Putamen (tissue), 1 donor: ENCODE measurements around the gene CWC25.
"Not testable (repeated sequence)": the region's sequence is repeated elsewhere in the genome, so short reads cannot be mapped to it uniquely, and the experiment has no call there.

Experiments used
- DNase-seq: peaks from one replicate; pipeline ENCODE4 v3.0.0-alpha.2; 2016; ENCODE audit warnings: low spot score

The CWC25 gene

GRCh38 chr17:38852771-38853291 lies 27.7 kb upstream of the CWC25 start:
- DNase-seq = no peak

DNA sequence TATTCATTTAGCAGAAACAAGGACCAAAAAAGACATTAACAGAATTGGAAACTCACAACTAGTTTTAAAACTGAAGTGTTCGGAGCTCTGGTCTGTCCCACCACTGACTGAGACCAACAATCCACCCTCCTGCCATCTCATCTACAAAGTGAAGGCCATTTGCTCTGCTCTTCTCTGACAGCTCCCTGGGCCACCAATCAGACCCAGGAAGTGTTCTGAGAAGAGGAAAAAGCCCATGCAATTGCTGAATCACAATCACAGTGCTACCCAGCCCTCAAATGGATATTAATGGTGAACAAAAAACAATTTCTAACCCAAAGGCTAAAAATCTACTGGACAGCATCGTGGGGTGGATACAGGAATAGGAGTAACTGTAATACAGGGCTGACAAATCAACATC lies 26.3 kb upstream of the CWC25 start:
- DNase-seq = no peak

DNA sequence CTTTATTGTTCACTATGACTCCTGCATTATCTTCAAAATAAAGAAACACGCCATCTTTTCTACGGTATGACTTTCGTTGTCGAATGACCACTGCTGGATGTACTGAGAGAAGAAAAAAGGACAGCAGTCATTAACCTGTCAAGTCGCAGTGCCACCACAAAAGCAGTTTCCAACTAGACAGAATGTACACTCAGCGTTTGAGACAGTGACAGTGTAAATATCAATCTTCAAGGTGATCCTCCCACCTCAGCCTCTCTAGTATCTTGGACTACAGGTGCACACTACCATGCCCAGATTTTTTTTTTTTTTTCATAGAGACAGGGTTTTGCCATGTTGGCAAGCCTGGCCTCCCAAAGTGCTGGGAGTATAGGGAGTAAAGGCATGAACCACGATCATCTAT lies 25.3 kb upstream of the CWC25 start:
- no peak for DNase-seq

- no peak for DNase-seq
These were observed 24.0 kb upstream of the CWC25 start for GRCh38 chr17:38848939-38849605.

GRCh38 chr17:38848557-38848891 lies 23.4 kb upstream of the CWC25 start:
- DNase-seq = no peak

DNA sequence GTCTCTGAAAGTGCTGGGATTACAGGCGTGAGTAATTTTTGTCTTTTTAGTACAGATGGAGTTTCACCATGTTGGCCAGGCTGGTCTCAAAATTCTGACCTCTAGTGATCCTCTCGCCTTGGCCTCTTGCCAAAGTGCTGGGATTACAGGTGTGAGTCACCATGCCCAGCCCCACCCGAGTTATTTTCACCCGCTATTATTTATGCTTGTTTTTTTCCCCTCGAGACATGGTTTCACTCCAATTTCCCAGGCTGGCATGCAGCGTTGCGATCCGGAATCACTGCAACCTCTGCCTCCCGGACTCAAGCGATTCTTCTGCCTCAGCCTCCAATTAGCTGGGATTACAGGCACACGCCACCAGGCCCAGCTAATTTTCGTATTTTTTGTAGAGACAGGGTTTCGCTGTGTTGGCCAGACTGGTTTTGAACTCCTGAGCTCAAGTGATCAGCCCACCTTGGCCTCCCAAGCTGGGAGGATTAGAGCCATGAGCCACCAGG lies 19.2 kb upstream of the CWC25 start:
- DNase-seq = no peak

GRCh38 chr17:38825762-38826247 lies 684 bp upstream of the CWC25 start:
- no peak for DNase-seq

DNA sequence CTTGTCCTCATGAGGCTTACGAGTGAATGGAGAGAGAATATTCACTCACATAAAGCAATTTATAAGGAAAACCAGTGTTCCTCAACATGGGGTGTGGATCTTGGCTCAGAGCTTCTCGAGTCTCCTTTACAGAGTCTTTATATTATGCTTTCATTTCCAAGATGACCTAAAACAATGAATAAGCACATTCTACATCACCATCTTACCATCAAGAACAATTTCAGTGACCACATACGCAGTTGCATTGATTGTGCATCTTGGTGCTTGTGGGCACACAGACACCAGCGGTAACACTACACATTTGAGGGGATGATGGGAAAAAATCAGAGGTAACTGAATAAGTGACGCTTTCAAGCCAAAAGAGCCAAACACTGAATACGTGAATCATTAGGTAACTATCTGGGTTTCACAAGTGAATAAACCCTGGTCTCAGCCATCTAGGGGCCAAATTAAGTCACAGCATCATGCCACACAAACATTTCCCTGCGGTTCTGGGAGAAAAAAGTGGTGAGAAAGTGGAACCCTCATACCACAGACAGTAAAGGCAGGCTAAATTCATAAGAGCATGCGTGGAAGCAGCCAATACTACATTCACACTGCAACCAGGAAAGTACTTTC lies 9.4 kb downstream of the CWC25 start:
- no peak for DNase-seq

DNA sequence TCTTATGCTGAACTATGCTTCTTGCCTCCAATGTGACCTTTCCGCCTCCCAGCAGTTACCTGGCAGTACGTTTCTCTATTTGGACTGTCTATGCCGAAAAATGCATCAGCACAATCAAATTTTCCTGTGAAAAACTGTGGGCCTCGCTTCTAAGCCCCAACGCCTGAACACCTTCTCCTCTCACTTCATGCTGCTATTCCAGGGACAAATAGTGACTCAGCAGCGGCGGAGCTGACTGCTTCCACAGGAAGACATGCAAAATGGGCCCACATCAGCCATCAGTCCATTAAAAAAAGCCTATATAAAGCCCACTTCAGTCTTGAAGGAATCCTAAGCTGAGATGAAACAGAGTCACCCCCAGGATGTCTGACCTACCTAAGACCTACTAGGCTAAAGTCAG lies 15.3 kb downstream of the CWC25 start:
- DNase-seq = peak; percentile 45

DNA sequence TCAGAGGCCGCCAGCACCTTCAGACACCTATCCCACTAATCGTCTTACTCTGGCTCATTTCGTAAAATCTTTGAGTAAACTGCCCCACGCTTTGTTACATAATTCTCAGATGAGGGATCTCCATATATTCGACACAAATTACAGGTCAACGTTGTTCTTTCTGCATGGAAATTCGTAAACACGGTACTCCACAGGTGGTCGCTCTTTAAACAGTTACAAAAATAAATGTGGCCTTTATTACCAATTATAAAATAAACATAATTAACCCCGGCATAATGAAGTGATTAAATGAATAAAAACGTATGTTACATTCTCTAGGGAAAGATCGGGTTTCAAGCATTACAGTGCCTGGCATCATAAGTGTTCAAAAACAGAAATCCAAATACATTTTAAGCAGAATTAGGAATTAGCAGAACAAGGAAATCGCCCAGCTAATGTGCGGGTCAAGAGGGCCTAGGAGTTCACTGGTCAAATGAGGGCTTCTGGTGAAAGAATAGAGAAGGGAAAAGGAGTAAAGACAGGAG lies 24.8 kb downstream of the CWC25 start:
- DNase-seq = no peak

DNA sequence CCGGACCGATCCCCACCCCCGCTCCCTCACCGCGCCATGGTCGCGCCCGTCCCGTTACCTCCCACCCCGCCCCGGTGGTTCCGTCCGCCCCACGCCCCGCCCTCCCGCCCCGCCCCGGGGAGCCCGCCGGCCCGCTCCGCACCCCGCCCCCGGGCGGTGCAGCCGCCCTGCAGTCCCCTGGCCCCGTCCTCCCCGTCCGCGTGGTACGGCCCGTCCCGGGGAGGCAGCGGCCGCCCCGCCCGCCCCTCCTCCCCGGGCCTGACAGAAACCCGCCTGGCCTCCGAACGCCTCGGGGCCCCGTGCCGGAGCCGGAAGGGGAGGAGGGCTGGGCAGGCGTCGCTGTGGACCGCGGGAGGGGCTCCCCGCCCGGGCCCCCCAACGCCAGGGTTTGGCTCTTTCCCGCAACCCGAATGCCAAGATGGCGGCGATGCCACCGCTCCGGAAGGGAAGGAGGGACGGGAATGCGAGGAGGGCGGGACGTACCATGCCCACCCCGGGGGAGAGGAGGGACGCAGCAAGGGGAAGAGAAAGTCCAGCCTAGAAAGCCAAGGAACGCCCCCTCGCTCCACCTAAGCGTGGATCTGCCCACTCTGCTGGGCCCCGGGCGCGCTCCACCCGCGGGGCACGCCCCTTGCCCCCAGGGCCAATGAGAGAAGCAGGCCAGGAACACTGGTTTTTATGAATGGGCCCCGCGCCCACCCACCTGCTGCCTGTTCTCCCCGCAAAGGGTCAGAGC lies 25.5 kb downstream of the CWC25 start, which contains the start of gene PIP4K2B:
PIP4K2B (minus strand) TSS at position 56 of the 736 bp plus-strand sequence. CDS start 132 bp downstream, outside the sequence.
- DNase-seq = peak; percentile 96

DNA sequence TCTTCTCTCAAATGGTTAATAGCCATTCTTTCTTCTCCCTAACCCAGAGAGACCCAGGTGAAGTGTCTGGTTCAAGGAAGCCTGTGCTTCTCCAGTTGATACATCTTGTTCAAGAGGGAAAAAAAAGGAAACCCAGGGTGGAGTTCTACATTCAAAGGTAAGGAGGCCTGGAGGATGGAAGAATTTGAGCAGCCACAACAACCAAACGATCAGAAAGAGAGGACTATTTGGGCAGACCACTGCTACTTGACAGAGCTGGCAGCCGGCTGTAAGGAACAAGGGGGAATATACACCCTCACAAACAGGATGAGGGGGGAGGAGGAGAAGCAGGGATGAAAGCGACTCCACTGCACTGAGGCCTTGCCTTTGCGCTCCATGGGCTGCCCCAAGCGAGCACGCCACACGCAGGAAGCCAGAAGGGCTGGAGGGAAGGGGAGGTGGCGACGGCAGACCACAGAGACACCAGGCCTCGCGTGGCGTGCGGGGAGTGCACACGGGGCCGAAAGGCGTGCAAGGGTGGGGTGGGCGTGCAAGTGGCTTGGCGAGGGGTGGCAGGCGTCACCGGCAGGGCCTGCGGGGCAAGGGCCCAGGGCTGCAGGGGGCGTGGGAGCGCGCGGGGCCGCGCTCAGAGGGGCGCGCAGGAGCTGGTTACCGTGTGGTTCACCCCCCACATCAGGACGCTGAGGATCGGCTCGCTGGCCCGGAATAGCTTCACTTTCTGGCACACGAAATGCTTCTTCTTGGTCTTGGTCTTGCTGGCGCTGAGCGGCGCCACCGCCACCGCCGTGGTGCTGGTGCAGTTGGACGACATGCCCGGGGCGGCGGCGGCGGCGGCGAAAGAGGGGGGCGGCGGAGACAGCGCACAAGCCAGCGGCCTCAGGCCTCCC lies 26.3 kb downstream of the CWC25 start:
- DNase-seq = peak; percentile 53

DNA sequence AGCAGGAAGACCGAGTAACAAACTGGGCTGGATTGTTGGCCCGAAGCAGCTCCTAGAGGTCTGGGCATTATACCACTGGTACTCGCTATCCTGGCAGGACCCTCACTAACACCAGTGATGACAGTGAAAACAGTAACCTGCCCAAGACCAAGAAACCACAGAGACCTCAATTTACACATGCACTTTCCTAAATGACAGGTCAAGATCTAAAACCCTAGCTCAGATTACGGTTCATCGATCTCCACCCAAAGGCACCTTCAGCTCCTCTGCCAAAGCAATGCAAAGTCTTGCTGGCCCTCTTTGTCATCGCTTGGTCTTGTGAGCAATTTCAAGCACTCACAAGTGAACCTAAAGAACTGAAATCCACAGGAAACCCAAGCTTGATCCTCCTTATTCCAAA lies 27.3 kb downstream of the CWC25 start:
- DNase-seq = no peak

- DNase-seq = no peak
These were observed 28.0 kb downstream of the CWC25 start for GRCh38 chr17:38797158-38797490.

- DNase-seq = no peak
These were observed 28.5 kb downstream of the CWC25 start for GRCh38 chr17:38796451-38797157.

DNA sequence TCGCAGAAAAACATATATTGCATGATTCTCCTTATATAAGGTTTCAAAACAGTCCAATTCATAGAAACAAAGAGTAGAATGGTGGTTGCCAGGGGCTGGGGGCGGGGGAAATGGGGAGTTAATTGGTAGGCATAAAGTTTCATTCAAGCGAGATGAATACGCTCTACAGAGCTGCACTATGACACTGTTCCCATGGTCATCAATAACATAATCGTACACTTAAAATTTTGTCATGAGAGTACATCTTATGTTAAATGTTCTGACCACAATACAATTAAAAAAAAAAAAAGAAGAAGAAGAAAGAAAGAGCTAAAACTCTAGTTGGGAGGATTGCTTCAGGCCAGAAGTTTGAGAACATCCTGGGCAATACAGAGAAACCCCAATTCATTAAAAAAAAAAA lies 30.9 kb downstream of the CWC25 start:
- no peak for DNase-seq

GRCh38 chr17:38791162-38791561 lies 34.0 kb downstream of the CWC25 start:
- no peak for DNase-seq

DNA sequence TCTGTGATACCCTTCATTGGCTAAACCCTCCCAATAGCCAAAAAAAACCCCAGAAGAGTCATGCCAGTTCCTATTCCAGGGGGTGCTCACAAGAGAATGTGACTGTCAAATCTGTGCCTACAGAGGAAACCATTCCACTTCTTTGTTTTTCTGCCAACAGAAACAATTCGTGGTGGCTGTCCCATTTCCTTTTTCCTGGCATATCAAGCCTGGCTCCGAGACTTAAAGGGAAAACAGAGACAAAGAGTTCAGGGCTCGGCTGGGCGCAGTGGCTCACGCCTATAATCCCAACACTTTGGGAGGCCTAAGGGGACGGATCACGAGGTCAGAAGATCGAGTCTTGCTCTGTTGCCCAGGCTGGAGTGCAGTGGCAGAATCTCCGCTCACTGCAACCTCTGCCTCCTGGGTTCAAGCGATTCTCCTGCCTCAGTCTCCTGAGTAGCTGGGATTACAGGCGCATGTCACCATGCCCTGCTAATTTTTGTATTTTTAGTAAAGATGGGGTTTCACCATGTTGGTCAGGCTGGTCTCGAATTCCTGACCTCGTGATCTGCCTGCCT lies 34.9 kb downstream of the CWC25 start:
- not testable (repeated sequence) for DNase-seq

- DNase-seq = no peak
These were observed 35.9 kb downstream of the CWC25 start for GRCh38 chr17:38789185-38789584.

DNA sequence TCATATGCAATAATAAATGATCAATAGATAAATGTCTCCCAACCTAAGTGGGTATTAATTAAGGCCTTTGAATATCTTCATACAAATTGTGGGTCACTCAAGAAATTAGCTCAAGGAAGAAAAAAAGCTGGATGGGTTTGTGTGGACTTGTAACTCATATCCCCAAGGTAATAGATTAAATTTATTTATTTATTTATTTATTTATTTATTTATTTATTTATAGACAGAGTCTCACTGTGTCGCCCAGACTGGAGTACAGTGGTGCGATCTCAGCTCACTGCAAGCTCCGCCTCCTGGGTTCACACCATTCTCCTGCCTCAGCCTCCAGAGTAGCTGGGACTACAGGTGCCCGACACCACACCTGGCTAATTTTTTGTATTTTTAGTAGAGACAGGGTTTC lies 37.1 kb downstream of the CWC25 start:
- DNase-seq = not testable (repeated sequence)

- no peak for DNase-seq
These were observed 38.7 kb downstream of the CWC25 start for GRCh38 chr17:38786372-38786771.
